ENCODE data around the gene PHF12.

The PHF12 gene

GRCh38 chr17:28988475-28988874 is 37.2 kb upstream of the PHF12 start:
- no peak for TF ChIP-seq ZNF8 (CRISPR knock-in tag; IDR thresholded peaks at IDR 0.05)
- TF ChIP-seq OSR1 (CRISPR knock-in tag; IDR thresholded peaks at IDR 0.05), result no peak
- no peak for TF ChIP-seq PATZ1 (CRISPR knock-in tag; IDR thresholded peaks at IDR 0.05; ENCODE audit: borderline replicate concordance)
- TF ChIP-seq ZNF70 (CRISPR knock-in tag; IDR thresholded peaks at IDR 0.05), result no peak
- TF ChIP-seq ZFP30 (CRISPR knock-in tag; IDR thresholded peaks at IDR 0.05), result no peak
- no peak for TF ChIP-seq GLIS3 (CRISPR knock-in tag; IDR thresholded peaks at IDR 0.05)
- no peak for TF ChIP-seq ZNF565 (CRISPR knock-in tag; conservative IDR thresholded peaks at IDR 0.05; ENCODE audit: low read depth)
- no peak for TF ChIP-seq ZFP3 (CRISPR knock-in tag; IDR thresholded peaks at IDR 0.05)
- no peak for TF ChIP-seq CSDC2 (CRISPR knock-in tag; IDR thresholded peaks at IDR 0.05)
- TF ChIP-seq TOX (CRISPR knock-in tag; IDR thresholded peaks at IDR 0.05; ENCODE audit: borderline replicate concordance), result no peak
- TF ChIP-seq CREB5 (CRISPR knock-in tag; IDR thresholded peaks at IDR 0.05; ENCODE audit: low read depth), result no peak
- no peak for TF ChIP-seq SNAI2 (CRISPR knock-in tag; IDR thresholded peaks at IDR 0.05)
- no peak for TF ChIP-seq BACH2 (CRISPR knock-in tag; IDR thresholded peaks at IDR 0.05; ENCODE audit: borderline replicate concordance)
- TF ChIP-seq ZC3H10 (CRISPR knock-in tag; IDR thresholded peaks at IDR 0.05), result no peak
- no peak for TF ChIP-seq ISL1 (CRISPR knock-in tag; IDR thresholded peaks at IDR 0.05)
- ATAC-seq, result no peak

GRCh38 chr17:28986714-28987655 is 35.7 kb upstream of the PHF12 start:
- TF ChIP-seq ESRRG (CRISPR knock-in tag; IDR thresholded peaks at IDR 0.05), result no peak
- TF ChIP-seq TSHZ2 (CRISPR knock-in tag; IDR thresholded peaks at IDR 0.05), result no peak
- TF ChIP-seq PATZ1 (CRISPR knock-in tag; IDR thresholded peaks at IDR 0.05; ENCODE audit: borderline replicate concordance), result no peak
- no peak for ATAC-seq

- no peak for TF ChIP-seq ZNF8 (CRISPR knock-in tag; IDR thresholded peaks at IDR 0.05)
- no peak for TF ChIP-seq GLIS3 (CRISPR knock-in tag; IDR thresholded peaks at IDR 0.05)
- TF ChIP-seq CSRNP3 (CRISPR knock-in tag; IDR thresholded peaks at IDR 0.05), result no peak
- no peak for TF ChIP-seq TOX (CRISPR knock-in tag; IDR thresholded peaks at IDR 0.05; ENCODE audit: borderline replicate concordance)
- TF ChIP-seq BACH2 (CRISPR knock-in tag; IDR thresholded peaks at IDR 0.05; ENCODE audit: borderline replicate concordance), result no peak
Measured at GRCh38 chr17:28985950-28986713, 34.8 kb upstream of the PHF12 start.

More at GRCh38 chr17:28985950-28986713, 34.8 kb upstream of the PHF12 start:
- ATAC-seq, result no peak
